Right lobe of liver (tissue), 4 donors: ENCODE data around the gene CFAP46.

Experiments used
- POLR2A ChIP-seq: fragments of 450-650 bp; IDR thresholded peaks from one replicate; pipeline ENCODE4 v1.6.1; 2017; ENCODE audit warnings: antibody characterized with exemption, mild to moderate bottlenecking
- TF ChIP-seq, protein P1 (sequence below), 4 donors: fragments of 200-600 bp in 3 of 4; fragments of 450-650 bp in 1 of 4; IDR thresholded peaks; one replicate each; pipeline versions ENCODE4 v1.5.1 to v1.8.0; 2016 to 2022; ENCODE audit warnings: antibody characterized with exemption in 4 of 4, mild to moderate bottlenecking in 2 of 4
- donor health status: DM: no; HTN: no; CAD: no.
- donor health status: DM: no; HTN: no; CAD: no.
- donor health status: DM: no; HTN: yes; CAD: no.

DNA sequence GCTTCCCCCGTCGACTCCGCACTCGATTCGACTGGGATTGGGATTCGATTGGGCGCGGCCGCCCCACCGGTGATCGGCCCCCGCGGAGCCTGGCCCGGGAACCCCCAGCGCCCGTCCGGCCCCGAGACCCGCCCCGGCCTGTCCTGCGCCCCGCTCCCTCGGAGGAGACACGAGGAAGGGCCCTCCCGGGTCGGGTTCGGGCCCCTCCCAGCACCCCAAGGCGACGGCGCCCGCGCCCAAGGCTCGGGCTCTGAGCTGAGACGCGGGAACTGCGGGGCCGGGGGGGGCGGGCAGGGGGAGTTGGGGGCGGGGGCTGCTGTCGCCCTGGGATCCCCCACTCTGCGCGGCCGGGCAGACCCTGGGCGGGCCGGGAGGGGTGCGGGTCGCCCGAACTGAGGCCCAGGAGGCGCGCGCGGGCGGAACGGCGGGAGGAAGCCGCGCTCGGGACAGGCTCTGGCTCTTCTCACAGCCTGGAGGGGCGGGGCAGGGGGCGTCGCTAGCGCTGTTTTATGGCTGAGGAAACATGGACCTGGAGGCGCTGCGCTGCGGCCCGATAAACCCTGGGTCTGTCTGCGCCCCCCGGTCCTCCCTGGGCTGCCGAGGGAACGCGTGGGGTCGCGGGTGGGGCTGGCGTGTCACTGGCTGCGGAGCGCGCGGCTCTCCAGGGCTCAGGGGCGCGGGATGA lies 154.7 kb downstream of the CFAP46 start:
- TF ChIP-seq, protein P1, sequence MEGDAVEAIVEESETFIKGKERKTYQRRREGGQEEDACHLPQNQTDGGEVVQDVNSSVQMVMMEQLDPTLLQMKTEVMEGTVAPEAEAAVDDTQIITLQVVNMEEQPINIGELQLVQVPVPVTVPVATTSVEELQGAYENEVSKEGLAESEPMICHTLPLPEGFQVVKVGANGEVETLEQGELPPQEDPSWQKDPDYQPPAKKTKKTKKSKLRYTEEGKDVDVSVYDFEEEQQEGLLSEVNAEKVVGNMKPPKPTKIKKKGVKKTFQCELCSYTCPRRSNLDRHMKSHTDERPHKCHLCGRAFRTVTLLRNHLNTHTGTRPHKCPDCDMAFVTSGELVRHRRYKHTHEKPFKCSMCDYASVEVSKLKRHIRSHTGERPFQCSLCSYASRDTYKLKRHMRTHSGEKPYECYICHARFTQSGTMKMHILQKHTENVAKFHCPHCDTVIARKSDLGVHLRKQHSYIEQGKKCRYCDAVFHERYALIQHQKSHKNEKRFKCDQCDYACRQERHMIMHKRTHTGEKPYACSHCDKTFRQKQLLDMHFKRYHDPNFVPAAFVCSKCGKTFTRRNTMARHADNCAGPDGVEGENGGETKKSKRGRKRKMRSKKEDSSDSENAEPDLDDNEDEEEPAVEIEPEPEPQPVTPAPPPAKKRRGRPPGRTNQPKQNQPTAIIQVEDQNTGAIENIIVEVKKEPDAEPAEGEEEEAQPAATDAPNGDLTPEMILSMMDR (IDR thresholded peaks at IDR 0.05), result no peak
- no peak for TF ChIP-seq POLR2A
